Endothelial cell of umbilical vein (primary cell): ENCODE measurements around the gene UNCX. TPM values are rescaled to one million over a fixed set of nuclear protein-coding genes. Genes with fewer than 3 reads are reported as not detected.

ENCODE experiments used
- BruUV-seq: library from RNA; stranded (reverse); fragments of 400-500 nt; replicated peaks from 2 replicates; lab custom pipeline; 2021; lab: Mats Ljungman, UMichigan
- CTCF ChIA-PET: fragments of 300-600, 350-600 bp; sonication (Branson Sonifier 250); formaldehyde crosslinking; loops from one replicate; lab custom pipeline; 2021; ENCODE audit warnings: antibody characterized with exemption, inconsistent platforms; lab: Charles Lee
- POLR2A ChIA-PET: fragments of 300-600, 350-600 bp; sonication (Branson Sonifier 250); formaldehyde crosslinking; loops from one replicate; lab custom pipeline; 2021; ENCODE audit warnings: antibody characterized with exemption, inconsistent platforms; lab: Charles Lee
- DNase-seq: peaks from one replicate; pipeline ENCODE4 v3.0.0-alpha.2; 2011; ENCODE audit warnings: low read depth, low spot score
- FAIRE-seq: peaks from 2 replicates; lab custom pipeline; 2011; peaks lifted over from hg19 to GRCh38; lab: Jason Lieb, UNC
- H2AFZ ChIP-seq: 2 replicates; pipeline ENCODE4 v1.6.0; 2012; ENCODE audit warnings: low read depth, low read length, control low read depth, inconsistent platforms
- H3K27ac ChIP-seq: 2 replicates; pipeline ENCODE4 v1.5.1; 2011; ENCODE audit warnings: low read depth, mild to moderate bottlenecking, control low read depth, low read length, moderate library complexity; ENCODE audit not compliant: insufficient read depth
- H3K27me3 ChIP-seq, 2 experiments: 2 replicates each; pipeline versions ENCODE4 v1.6.0 to v1.6.1; 2011; ENCODE audit warnings: low read length in 2 of 2, mixed read lengths in 1 of 2; ENCODE audit not compliant: control insufficient read depth in 2 of 2, insufficient read depth in 2 of 2
- H3K36me3 ChIP-seq, 2 experiments: 2 replicates in 1 of 2; 3 replicates in 1 of 2; pipeline ENCODE4 v1.5.1; 2011; ENCODE audit warnings: low read length in 2 of 2, mild to moderate bottlenecking in 1 of 2, moderate library complexity in 1 of 2; ENCODE audit not compliant: control insufficient read depth in 2 of 2, insufficient read depth in 2 of 2; ENCODE audit errors: extremely low read depth in 1 of 2
- H3K4me1 ChIP-seq: 3 replicates; pipeline ENCODE4 v1.5.1; 2011; ENCODE audit warnings: mild to moderate bottlenecking, low read length; ENCODE audit not compliant: control insufficient read depth, insufficient read depth; ENCODE audit errors: extremely low read depth
- H3K4me2 ChIP-seq: 2 replicates; pipeline ENCODE4 v1.6.1; 2011; ENCODE audit warnings: low read length, control low read depth, mixed read lengths; ENCODE audit not compliant: insufficient read depth
- H3K4me3 ChIP-seq, 3 experiments: fragments of 200-600 bp in 1 of 3; sonication (generic), shearing (Covaris generic) in 1 of 3; replicated peaks in 1 of 3; 2 replicates each; pipeline ENCODE4 v1.5.1; 2011 to 2016; ENCODE audit warnings: control low read depth in 3 of 3, low read length in 3 of 3, mild to moderate bottlenecking in 2 of 3, inconsistent platforms in 1 of 3, low read depth in 1 of 3, moderate library complexity in 1 of 3; ENCODE audit not compliant: insufficient read depth in 1 of 3
- H3K79me2 ChIP-seq: 2 replicates; pipeline ENCODE4 v1.6.0; 2012; ENCODE audit warnings: low read length, inconsistent platforms; ENCODE audit not compliant: control insufficient read depth, insufficient read depth
- H3K9ac ChIP-seq: replicated peaks from 2 replicates; pipeline ENCODE3; 2011; ENCODE audit warnings: low read length, control low read depth; ENCODE audit not compliant: insufficient read depth; ENCODE audit errors: extremely low read depth
- H3K9me1 ChIP-seq: replicated peaks from 3 replicates; pipeline ENCODE4 v1.6.0; 2011; ENCODE audit warnings: mild to moderate bottlenecking, low read length; ENCODE audit not compliant: control insufficient read depth, insufficient read depth; ENCODE audit errors: extremely low read depth
- H3K9me3 ChIP-seq: replicated peaks from 2 replicates; pipeline ENCODE4 v1.5.1; 2012; ENCODE audit warnings: low read length, inconsistent platforms; ENCODE audit not compliant: control insufficient read depth, insufficient read depth
- H4K20me1 ChIP-seq: replicated peaks from 2 replicates; pipeline ENCODE3; 2011; ENCODE audit warnings: mild to moderate bottlenecking, low read length; ENCODE audit not compliant: control insufficient read depth, insufficient read depth; ENCODE audit errors: extremely low read depth
- CTCF ChIP-seq, 2 donors: IDR thresholded peaks; 1 replicate in 1 of 2; 2 replicates in 1 of 2; pipeline ENCODE4 v1.5.1; 2011; ENCODE audit warnings: low read length in 2 of 2, mild to moderate bottlenecking in 2 of 2, moderate library complexity in 2 of 2, control low read depth in 1 of 2, inconsistent platforms in 1 of 2, low read depth in 1 of 2; ENCODE audit not compliant: insufficient read depth in 1 of 2; ENCODE audit errors: extremely low read depth in 1 of 2
- EZH2 ChIP-seq: IDR thresholded peaks from 2 replicates; pipeline ENCODE4 v1.6.1; 2012; ENCODE audit warnings: borderline replicate concordance, low read depth, mild to moderate bottlenecking, moderate library complexity, low read length, inconsistent platforms; ENCODE audit not compliant: severe bottlenecking
- FOS ChIP-seq: IDR thresholded peaks from 2 replicates; pipeline ENCODE4 v1.6.1; 2011; ENCODE audit warnings: mild to moderate bottlenecking, low read length, moderate library complexity, borderline replicate concordance; ENCODE audit not compliant: insufficient read depth
- GATA2 ChIP-seq: IDR thresholded peaks from 2 replicates; pipeline ENCODE4 v1.7.0; 2011; ENCODE audit warnings: low read depth, mild to moderate bottlenecking, moderate library complexity, mixed read lengths, low read length; ENCODE audit not compliant: insufficient read length, insufficient read depth
- JUN ChIP-seq: IDR thresholded peaks from 2 replicates; pipeline ENCODE4 v1.6.1; 2011; ENCODE audit warnings: borderline replicate concordance, low read depth; ENCODE audit not compliant: insufficient read length, insufficient read depth
- MYC ChIP-seq: IDR thresholded peaks from one replicate; pipeline ENCODE4 v1.6.1; 2011; ENCODE audit warnings: mild to moderate bottlenecking, low read depth, low read length
- POLR2A ChIP-seq: IDR thresholded peaks from 2 replicates; pipeline ENCODE4 v1.6.1; 2012; ENCODE audit warnings: low read depth, mild to moderate bottlenecking, control low read depth, low read length
- POLR2AphosphoS5 ChIP-seq: IDR thresholded peaks from 2 replicates; pipeline ENCODE4 v1.6.1; 2012; ENCODE audit warnings: low read depth, mild to moderate bottlenecking, control low read depth, low read length, moderate library complexity; ENCODE audit not compliant: insufficient read depth
- dilution Hi-C: fragments of 300-500 bp; cut with MboI; formaldehyde crosslinking; loops from one replicate; pipeline ENCODE4 v1.15.0; 2019; ENCODE audit warnings: low sequenced_read_pairs; ENCODE audit not compliant: extremely low pct_ligation_motif_present
- intact Hi-C: fragments of 100-400 bp; cut with micrococcal nuclease; formaldehyde crosslinking; loops from one replicate; pipeline ENCODE4 v1.10.0; 2022
- polyA plus RNA-seq, 4 experiments: library from polyadenylated mRNA; depleted of rRNA in 3 of 4; stranded (reverse) in 3 of 4; unstranded in 1 of 4; fragments of >200 nt; gene quantifications; 2 replicates each; pipeline versions ENCODE4 v1.2.1 to v1.2.3, GENCODE V29; 2011 to 2012; ENCODE audit warnings: missing spikeins in 1 of 4
- total RNA-seq: library from RNA; stranded (reverse); gene quantifications from 2 replicates; pipeline ENCODE4 v1.2.3, GENCODE V29; 2021
- TF ChIP-seq, protein P1 (sequence below): IDR thresholded peaks from 2 replicates; pipeline ENCODE4 v1.6.1; 2011; ENCODE audit not compliant: insufficient read depth, insufficient read length

Gene UNCX
- total and polyA plus RNA-seq, 2 donors (not counting 3 experiments of a cell fraction or from before 2014, with no cell fraction given), result not detected

DNA sequence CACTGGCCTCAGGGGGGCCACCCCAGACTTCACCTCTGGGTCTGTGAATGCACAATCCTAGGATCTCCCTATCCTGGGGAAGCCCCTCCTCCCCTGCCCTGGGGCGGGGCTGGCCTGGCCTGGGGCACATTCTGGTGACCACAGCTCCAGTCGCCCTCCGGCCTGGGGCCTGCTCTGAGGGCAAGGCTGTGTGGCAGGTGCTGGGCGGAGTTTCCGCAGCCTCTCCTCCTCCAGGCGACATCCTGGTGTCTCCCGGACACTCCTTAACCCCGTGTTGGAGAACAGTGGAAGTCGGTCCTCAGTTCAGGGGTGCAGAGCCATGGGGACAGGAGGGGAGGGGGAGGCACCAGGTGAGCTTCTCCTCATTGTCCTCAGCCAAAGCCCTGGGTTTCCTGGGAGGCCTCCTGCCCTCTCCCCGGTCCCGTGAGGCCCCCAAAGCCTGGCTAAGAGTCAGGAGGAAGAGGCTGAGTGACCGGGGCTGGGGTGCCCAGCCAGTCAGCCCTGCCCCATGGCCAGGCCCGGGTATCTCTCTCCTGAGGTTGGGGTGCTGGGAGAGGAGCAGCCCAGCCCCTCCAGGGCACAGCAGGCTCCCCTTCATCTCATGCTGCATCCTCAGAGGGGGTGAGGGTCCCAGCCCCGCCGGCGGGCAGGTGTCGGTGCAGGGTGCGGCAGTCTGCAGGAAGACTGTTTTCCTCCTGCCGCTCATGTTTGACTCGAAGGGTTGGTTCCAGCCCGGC, 22.6 kb downstream of the UNCX start:
- no peak overlapping the region for H3K4me2 ChIP-seq
- no peak for TF ChIP-seq GATA2
- no peak for TF ChIP-seq JUN
- no peak for TF ChIP-seq EZH2
- TF ChIP-seq, protein P1, sequence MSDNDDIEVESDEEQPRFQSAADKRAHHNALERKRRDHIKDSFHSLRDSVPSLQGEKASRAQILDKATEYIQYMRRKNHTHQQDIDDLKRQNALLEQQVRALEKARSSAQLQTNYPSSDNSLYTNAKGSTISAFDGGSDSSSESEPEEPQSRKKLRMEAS, result no peak
- no peak for TF ChIP-seq POLR2A
- no peak for TF ChIP-seq FOS
- no peak for TF ChIP-seq CTCF (IDR thresholded peaks at IDR 0.05; ENCODE audit: extremely low read depth in 1 of 2, insufficient read depth in 1 of 2, low read depth in 1 of 2, low read length in 2 of 2)
- TF ChIP-seq POLR2AphosphoS5, result no peak
- TF ChIP-seq MYC, result no peak
- no peak overlapping the region for H3K27ac ChIP-seq
- H3K4me1 ChIP-seq, result no peaks in the 10 kb centered on the region
- CTCF ChIA-PET, result no interaction called here
- H3K79me2 ChIP-seq, result no peaks in the 10 kb centered on the region
- H3K9ac ChIP-seq, result no peak overlapping the region
- no peak for FAIRE-seq
- H3K36me3 ChIP-seq, result no peaks in the 10 kb centered on the region
- no peaks in the 10 kb centered on the region for H3K9me3 ChIP-seq
- no peak overlapping the region for H2AFZ ChIP-seq
- POLR2A ChIA-PET, result no interaction called here
- DNase-seq, result no peak
- BruUV-seq, result no TSS peak
- H3K9me1 ChIP-seq, result no peaks in the 10 kb centered on the region
- H3K4me3 ChIP-seq, result no peak overlapping the region
- no peaks in the 10 kb centered on the region for H4K20me1 ChIP-seq
- dilution Hi-C loops (no loop called here), intact Hi-C loops (no loop called here)
- peaks cover 5 to 8% of the 10 kb centered on the region in 2 experiments for H3K27me3 ChIP-seq
